ENCODE data around the gene RAB37.

Gene RAB37

DNA sequence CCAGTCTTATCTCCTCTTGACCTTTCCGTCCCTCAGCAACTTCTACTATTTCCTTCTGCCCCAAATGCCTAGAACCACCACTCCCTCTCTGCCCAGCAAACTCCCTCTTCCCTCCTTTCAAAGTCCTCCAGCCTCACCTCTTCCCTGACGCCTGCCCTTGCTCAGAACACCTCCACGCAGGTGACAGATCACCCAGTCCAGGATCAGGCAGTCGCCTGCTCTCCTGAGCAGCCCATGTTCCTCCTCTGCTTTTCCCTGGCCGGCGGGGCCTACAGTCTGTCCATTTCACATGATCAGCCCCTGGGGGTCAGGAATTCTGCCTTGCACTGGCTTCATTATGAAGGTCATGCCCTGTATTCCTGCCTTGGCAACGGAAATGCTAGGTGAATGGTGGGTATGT, 24.8 kb upstream of the RAB37 start:
- no peak overlapping the region for H3K27ac ChIP-seq (ENCODE audit: extremely low read depth, low read depth, low read length)
- POLR2A ChIA-PET: no interaction called here
- TF ChIP-seq, protein P1, sequence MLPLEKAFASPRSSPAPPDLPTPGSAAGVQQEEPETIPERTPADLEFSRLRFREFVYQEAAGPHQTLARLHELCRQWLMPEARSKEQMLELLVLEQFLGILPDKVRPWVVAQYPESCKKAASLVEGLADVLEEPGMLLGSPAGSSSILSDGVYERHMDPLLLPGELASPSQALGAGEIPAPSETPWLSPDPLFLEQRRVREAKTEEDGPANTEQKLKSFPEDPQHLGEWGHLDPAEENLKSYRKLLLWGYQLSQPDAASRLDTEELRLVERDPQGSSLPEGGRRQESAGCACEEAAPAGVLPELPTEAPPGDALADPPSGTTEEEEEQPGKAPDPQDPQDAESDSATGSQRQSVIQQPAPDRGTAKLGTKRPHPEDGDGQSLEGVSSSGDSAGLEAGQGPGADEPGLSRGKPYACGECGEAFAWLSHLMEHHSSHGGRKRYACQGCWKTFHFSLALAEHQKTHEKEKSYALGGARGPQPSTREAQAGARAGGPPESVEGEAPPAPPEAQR (tag by site-specific recombination; IDR thresholded peaks at IDR 0.05): no peak
- TF ChIP-seq ZNF76 (tag by site-specific recombination; IDR thresholded peaks at IDR 0.05; ENCODE audit: borderline replicate concordance, low read depth) (no peak), ZNF610 (tag by site-specific recombination; IDR thresholded peaks at IDR 0.05; ENCODE audit: borderline replicate concordance) (no peak)
- no peak overlapping the region for H3K4me3 ChIP-seq (ENCODE audit: low read depth, low read length)
- no peaks in the 10 kb centered on the region for H3K36me3 ChIP-seq (ENCODE audit: control insufficient read depth in 2 of 2, insufficient read depth in 1 of 2, low read length in 2 of 2)
- H3K9me3 ChIP-seq (ENCODE audit: control insufficient read depth, insufficient read depth, low read depth, low read length): no peaks in the 10 kb centered on the region
- peaks cover 3% of the 10 kb centered on the region; the same call in 1 of the 2 replicates for H3K4me1 ChIP-seq (ENCODE audit: control insufficient read depth, insufficient read depth, low read length)
- CTCF ChIA-PET: no interaction called here

DNA sequence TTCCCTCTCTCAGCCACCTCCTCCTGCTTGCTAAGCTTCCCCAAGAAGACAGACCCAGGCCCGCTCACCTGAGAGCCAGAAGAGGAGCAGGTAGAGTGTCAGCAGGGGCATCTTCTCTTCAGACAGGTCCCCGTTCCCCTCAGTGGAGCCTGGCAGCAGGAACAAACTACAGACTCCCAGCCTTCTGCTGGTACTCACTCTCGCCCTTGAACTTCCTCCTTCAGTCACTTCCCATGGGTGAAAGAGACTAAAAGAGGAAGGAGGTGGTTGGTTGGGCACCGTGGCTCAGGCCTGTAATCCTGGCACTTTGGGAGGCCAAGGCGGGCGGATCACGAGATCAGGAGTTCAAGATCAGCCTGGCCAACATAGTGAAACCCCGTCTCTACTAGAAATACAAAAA, 24.3 kb upstream of the RAB37 start, which contains the start of gene CD300LF:
Gene CD300LF, minus strand, starts transcription at position 168 of the 400 bp plus-strand sequence. Its CDS starts 57 bp downstream, at position 111.
- POLR2A ChIA-PET: no interaction called here
- H3K27ac ChIP-seq (ENCODE audit: extremely low read depth, low read depth, low read length): no peak within 1 kb of the TSS
- TF ChIP-seq ZNF639 (tag by site-specific recombination; IDR thresholded peaks at IDR 0.05): no peak
- H3K4me1 ChIP-seq (ENCODE audit: control insufficient read depth, insufficient read depth, low read length): peaks cover 3% of the 10 kb centered on the region; the same call in 1 of the 2 replicates
- no peaks in the 10 kb centered on the region for H3K9me3 ChIP-seq (ENCODE audit: control insufficient read depth, insufficient read depth, low read depth, low read length)
- CTCF ChIA-PET: no interaction called here
- H3K4me3 ChIP-seq (ENCODE audit: low read depth, low read length): no peak within 1 kb of the TSS
- no peaks in the 10 kb centered on the region for H3K36me3 ChIP-seq (ENCODE audit: control insufficient read depth in 2 of 2, insufficient read depth in 1 of 2, low read length in 2 of 2)

GRCh38 chr17:74713171-74713755, 23.8 kb upstream of the RAB37 start:
- H3K27ac ChIP-seq (ENCODE audit: extremely low read depth, low read depth, low read length): no peak overlapping the region
- ChIA-PET POLR2A (no interaction called here), CTCF (interaction anchor here (0.6 to 0.7 kb wide), 2 partner anchors 50 to 61 kb away, joined by 3 read pairs; no protein-coding TSS in a partner anchor)
- peaks cover 3% of the 10 kb centered on the region; the same call in 1 of the 2 replicates for H3K4me1 ChIP-seq (ENCODE audit: control insufficient read depth, insufficient read depth, low read length)
- no peak overlapping the region for H3K4me3 ChIP-seq (ENCODE audit: low read depth, low read length)
- no peaks in the 10 kb centered on the region for H3K9me3 ChIP-seq (ENCODE audit: control insufficient read depth, insufficient read depth, low read depth, low read length)
- no peaks in the 10 kb centered on the region for H3K36me3 ChIP-seq (ENCODE audit: control insufficient read depth in 2 of 2, insufficient read depth in 1 of 2, low read length in 2 of 2)
- TF ChIP-seq ZNF48 (tag by site-specific recombination; IDR thresholded peaks at IDR 0.05) (no peak), YY1 (tag by site-specific recombination; IDR thresholded peaks at IDR 0.05) (no peak), ZNF248 (tag by site-specific recombination; IDR thresholded peaks at IDR 0.05) (no peak), ZNF521 (tag by site-specific recombination; IDR thresholded peaks at IDR 0.05) (no peak), ZNF274 (IDR thresholded peaks at IDR 0.05; ENCODE audit: low read length) (no peak), ZNF274 (tag by site-specific recombination; IDR thresholded peaks at IDR 0.05; ENCODE audit: borderline replicate concordance) (no peak), ZBTB6 (tag by site-specific recombination; IDR thresholded peaks at IDR 0.05) (no peak), ZSCAN5A (tag by site-specific recombination; IDR thresholded peaks at IDR 0.05) (no peak), ZNF777 (tag by site-specific recombination; IDR thresholded peaks at IDR 0.05; ENCODE audit: borderline replicate concordance) (no peak), ZFP41 (tag by site-specific recombination; IDR thresholded peaks at IDR 0.05; ENCODE audit: borderline replicate concordance) (no peak), ZNF341 (tag by site-specific recombination; IDR thresholded peaks at IDR 0.05; ENCODE audit: low read depth) (no peak), ZBTB20 (tag by site-specific recombination; IDR thresholded peaks at IDR 0.05) (no peak), ZNF558 (tag by site-specific recombination; IDR thresholded peaks at IDR 0.05) (no peak), RBAK (tag by site-specific recombination; IDR thresholded peaks at IDR 0.05) (no peak)
- TF ChIP-seq, protein P2, sequence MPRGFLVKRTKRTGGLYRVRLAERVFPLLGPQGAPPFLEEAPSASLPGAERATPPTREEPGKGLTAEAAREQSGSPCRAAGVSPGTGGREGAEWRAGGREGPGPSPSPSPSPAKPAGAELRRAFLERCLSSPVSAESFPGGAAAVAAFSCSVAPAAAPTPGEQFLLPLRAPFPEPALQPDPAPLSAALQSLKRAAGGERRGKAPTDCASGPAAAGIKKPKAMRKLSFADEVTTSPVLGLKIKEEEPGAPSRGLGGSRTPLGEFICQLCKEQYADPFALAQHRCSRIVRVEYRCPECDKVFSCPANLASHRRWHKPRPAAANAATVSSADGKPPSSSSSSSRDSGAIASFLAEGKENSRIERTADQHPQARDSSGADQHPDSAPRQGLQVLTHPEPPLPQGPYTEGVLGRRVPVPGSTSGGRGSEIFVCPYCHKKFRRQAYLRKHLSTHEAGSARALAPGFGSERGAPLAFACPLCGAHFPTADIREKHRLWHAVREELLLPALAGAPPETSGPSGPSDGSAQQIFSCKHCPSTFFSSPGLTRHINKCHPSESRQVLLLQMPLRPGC (tag by site-specific recombination; IDR thresholded peaks at IDR 0.05): no peak
- TF ChIP-seq, protein P3, sequence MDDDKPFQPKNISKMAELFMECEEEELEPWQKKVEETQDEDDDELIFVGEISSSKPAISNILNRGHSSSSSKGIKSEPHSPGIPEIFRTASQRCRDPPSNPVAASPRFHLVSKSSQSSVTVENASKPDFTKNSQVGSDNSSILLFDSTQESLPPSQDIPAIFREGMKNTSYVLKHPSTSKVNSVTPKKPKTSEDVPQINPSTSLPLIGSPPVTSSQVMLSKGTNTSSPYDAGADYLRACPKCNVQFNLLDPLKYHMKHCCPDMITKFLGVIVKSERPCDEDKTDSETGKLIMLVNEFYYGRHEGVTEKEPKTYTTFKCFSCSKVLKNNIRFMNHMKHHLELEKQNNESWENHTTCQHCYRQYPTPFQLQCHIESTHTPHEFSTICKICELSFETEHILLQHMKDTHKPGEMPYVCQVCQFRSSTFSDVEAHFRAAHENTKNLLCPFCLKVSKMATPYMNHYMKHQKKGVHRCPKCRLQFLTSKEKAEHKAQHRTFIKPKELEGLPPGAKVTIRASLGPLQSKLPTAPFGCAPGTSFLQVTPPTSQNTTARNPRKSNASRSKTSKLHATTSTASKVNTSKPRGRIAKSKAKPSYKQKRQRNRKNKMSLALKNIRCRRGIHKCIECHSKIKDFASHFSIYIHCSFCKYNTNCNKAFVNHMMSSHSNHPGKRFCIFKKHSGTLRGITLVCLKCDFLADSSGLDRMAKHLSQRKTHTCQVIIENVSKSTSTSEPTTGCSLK (tag by site-specific recombination; IDR thresholded peaks at IDR 0.05): no peak

All from HEK293 (cell line).